NOMO-1 treated with DMSO at 0.1 percent for 48 hours (cell line): Measurements from ENCODE around the gene ACVRL1.

Experiments
- DNase-seq: peaks from one replicate; lab custom pipeline; 2025; ENCODE audit not compliant: unreplicated experiment; lab: John Stamatoyannopoulos, UW

Gene ACVRL1

DNA sequence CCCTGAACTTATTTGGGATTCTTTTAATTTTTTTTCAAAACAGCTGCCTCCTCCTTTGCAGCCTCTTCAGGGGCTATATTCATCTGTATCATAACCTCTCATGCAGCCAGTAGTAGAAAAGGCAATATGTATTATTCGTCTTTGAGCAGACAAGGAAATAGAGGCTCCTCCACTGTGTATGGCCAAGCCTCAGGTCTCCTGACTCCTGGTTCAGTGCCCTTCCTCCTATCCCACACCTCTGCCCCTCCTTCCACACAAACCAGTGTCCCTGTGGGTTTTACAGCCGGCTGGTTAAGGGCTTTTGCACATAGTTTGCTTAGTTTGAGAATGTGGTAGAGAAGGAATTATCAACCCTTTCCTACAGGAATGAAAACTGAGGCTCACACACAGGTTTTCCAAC, 8.8 kb upstream of the ACVRL1 start:
- DNase-seq, result no peak

DNA sequence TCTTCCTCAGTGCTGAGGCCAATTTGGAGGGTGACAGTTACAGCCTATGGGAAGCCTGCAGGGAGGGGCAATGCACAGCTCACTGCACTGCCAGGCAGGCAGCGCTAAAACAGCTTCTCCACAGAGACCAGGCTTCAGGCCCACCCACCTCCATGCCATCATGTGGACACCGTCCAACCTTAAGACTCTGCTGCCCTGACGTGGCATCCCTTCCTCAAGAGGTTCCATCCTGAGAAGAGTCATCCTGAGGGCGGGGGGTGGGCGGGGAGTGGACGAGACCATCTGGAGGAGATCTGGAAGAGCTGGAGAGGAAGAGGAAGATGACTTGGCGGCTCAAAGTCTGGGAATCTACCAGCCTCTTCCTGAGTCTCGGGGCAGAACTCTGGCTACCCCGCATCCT, 8.4 kb upstream of the ACVRL1 start:
- no peak for DNase-seq

DNA sequence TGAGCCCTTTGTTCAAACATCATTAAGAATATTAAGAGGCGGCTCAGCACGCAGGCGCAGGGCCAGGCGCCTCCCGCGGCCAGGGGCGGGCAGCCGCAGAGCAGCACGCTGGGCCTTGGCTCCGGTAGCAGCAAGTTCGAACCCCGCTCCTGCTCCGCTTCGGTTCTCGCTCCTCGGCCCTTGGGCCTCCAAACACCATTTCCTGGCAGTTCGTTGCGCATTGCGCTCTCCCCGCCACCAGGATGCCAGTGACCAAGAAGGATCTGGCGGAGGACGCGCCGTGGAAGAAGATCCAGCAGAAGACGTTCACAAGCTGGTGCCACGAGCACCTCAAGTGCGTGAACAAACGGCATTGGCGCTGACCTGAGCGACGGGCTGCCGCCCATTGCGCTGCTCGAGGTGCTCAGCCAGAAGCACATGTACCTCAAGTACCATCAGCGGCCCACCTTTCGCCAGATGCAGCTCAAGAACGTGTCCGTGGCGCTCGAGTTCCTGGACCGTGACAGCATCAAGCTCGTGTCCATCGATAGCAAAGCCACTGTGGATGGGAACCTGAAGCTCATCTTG, 6.9 kb upstream of the ACVRL1 start:
- DNase-seq, result no peak

DNA sequence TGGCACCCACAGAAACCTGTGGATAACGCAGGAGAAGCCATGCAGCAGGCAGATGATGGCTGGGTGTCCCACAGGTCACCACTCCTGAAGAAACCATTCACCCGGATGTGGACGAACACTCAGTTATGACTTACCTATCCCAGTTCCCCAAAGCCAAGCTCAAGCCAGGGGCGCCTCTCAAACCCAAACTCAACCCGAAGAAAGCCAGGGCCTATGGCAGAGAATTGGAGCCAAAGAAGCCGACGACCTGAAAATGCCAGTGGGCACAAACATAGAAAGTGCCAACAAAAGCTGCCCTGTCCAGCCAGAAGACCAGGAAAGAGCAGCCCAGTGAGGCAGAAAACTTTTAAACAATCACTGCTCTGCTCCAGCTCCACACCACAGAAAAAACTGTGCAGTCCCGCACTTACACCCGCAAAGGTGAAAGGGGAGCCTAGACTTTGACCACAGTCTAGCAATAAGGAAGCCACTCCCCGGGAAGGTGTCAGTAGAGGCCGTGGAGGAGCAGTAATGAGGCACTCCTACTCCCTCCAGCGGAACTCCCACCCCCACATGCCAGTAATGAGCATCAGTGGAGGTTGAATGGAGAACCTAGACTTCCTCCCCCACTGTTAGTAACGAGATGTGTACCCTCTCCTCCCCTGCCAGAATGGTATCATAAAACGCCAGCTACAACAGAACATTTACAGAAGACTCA, 6.0 kb upstream of the ACVRL1 start:
- no peak for DNase-seq

DNA sequence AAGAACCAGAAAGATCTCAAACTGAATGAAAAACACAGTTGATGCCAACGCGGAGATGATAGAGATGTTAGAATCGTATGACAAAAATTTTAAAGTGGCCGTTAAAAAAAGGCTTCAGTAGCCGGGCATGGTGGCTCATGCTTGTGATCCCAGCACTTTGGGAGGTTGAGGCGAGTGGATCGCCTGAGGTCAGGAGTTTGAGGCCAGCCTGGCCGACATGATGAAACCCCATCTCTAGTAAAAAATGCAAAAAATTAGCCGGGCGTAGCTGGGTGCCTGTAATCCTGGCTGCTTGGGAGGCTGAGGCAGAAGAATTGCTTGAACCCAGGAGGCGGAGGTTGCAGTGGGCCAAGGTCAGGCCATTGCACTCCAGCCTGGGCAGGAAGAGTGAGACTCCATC, 5.4 kb upstream of the ACVRL1 start:
- DNase-seq, result no peak

DNA sequence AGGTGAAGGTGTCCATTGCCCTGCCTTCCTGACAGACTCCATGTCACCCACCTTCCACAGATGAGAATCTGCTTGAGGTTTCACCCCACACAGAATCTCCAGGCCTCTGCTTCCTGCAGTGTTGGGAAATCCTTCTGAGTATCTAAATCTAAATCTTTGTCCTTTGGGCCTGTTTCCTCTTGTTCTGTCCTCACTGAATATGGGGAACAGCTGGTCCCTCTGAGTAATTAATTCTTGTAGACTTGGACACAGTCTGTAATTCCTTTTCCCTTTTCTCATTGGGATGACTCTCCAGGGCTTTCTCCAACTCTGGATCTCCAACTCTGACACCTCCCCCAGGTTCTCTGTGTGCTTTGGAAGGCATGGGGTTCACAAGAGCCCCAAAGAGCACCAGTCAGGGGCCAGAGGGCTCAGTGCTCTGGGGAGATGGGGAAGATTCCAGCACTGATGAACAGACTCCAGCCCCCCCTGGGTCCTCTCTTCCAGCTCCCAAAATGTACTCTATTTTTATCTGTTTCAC, 2.3 kb upstream of the ACVRL1 start:
- DNase-seq, result no peak

DNA sequence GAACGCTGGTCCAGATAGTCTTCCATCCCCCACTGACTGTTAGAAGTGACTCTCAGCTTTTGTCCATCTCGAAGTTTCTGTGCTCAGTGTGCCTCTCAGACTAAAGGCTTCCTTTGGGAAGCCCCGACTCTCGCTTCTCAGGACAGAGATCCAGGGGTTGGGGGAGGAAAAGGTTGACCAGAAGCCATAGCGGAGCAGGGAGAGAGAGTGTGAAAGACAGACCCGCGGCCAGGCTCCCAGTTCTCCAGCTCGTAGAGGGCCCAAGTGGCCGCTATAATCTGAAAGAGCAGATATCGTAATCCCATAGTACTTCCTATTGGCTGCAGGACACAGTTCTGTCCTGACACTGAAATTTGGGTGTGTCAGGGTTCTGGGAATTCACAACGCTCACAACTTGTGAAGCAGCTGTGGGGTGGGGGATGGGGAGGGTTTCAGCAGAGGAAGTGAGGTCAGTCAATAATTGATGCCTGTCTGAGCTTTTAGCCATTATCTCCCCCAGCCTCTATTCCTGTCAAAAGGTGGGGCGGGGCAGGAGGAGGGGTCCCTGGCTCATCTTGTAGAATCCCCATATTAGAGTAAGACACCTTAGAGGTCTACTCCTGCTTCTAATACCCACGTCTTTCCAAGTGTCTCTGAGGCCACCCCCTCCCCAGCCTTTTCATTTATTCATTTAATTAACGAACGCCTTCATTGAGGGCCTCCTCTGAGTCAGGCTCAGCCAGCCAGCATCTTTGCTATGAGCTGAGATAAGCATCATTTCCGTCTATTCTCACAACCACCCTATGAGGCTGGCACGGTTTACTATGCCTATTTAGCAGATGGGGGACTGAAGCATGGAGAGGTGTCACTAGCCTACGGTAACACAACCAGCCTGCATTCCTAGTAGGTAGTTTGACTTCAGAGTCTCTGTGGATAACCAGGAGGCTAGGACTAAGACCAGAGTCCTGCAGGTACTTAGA, 1.6 kb upstream of the ACVRL1 start:
- DNase-seq, result no peak

DNA sequence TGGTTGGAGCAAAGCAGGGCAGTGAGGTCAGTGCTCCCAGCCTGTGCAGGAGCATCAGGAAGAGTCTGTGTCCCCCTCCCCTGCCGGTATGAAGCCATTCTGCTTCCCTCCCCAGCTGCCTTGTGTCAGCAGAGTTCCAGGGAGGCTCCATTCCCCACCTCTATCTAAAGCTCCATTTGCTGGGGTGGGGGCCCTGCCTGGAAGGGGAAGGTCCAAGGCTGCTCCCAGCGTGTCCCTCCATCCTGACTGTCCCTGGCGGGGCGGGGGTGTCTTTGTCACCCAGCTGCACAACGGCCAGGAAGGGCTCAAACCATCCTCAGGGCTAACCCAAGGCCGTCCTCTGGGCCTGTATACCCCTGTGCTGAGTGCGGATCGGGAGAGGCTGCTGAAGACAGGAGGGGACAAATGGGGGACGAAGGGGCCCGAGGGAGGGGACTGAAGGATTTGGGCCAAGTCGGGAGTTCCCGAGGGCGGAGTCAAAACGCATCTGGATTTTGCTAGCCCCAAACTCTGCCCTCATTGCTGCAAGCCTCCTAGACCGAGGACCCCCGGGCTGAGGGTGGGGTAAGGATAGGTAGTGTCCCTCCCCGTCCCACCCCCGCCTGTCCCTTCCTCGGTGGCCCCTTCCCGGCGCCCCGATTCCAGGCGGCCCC, 748 bp upstream of the ACVRL1 start:
- DNase-seq, result no peak

DNA sequence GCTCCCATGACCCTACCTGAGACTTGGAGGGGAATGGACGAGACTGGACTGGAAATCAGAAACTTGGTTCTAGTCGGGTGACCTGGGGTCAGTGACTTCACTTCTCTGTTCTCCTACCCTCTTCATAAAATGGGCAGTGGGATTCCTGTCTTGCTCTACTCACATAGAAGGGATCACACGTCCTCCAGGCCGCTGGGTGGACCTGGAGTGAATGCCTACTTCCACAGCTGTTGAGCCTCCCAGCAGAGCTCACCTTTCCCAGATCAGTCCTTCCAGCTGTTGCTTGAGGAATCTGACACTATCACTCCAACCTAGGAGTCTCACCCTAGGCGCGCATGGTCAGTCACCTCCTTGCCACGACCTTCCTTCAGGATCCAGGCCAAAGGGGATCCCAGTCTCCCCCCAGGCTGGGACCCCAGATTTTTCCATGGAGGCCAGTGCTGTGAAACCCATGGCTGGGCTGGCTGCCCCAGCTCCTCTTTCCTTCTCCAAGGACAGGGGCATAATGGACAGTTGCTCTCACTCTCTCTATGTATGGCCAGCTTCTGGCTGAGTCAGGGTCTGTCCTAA, 637 bp downstream of the ACVRL1 start:
- DNase-seq, result no peak

DNA sequence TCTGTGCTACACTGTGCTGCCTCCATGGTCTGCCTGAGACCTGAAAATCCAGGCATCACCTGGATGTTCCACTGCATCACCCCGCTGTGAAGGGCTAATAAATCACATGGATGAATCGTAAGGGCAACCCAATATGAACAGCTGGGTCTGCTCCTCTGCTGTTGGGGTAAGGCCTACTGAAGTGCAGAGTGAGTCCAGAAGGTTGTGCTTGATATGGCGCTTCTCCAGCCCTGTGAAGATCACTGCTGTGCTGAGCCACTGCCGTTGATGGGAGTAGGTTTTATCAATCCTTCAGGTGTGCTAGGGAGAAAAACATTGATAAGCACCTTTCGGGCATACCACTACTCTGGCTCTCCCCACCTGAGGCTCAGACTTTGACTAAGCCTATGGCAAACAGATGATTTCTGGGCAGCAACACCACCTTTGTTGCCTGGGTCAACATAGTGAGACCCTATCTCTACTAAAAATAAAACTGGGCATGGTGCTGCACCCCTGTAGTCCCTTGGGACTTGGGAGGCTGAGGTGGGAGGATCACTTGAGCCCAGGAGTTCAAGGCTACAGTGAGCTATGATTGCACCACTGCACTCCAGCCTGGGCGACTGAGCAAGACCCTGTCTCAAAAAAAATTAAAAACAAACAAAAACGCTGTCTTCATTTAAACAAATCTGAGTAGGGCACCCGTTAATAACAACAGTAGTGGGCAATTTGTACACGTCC, 1.7 kb downstream of the ACVRL1 start:
- no peak for DNase-seq

DNA sequence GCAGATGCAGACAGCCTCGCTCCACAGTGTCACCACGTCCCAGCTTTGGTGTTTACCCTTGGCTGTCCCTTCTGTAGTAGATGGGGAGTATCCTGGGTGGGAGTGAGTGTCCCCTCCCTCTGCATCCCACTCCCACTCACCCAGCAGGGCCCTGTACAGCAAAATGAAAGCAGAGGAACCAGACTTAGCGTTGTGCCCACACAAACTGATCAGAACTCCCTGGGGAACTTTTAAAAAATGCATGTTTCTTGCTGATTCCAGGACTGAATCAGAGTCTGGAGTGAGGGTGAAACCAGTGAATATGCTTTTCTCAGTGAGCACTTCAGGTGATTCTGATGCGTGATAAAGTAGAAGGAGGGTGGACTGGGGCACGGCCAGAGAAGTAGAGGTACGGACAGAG, 2.9 kb downstream of the ACVRL1 start:
- DNase-seq, result no peak

DNA sequence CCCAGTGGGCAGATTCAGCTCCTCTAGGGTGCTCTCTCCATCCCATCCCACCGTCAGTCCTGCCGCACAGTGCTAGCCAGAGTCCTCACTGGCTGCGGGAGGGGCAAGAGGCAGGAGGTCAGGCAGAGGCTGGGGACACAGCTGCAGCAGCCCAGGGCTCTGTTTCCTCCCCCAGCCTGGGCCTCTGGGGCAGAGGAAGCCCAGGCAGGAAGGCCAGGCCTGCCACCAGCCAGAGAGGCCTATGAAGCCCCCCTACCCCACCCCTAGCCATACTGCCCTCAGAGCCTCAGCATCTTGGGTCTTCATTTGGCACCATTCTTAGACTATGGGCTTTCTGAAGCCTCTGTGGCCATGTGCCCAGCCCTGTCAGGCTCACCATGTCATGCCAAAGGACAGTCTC, 3.4 kb downstream of the ACVRL1 start:
- DNase-seq, result no peak

DNA sequence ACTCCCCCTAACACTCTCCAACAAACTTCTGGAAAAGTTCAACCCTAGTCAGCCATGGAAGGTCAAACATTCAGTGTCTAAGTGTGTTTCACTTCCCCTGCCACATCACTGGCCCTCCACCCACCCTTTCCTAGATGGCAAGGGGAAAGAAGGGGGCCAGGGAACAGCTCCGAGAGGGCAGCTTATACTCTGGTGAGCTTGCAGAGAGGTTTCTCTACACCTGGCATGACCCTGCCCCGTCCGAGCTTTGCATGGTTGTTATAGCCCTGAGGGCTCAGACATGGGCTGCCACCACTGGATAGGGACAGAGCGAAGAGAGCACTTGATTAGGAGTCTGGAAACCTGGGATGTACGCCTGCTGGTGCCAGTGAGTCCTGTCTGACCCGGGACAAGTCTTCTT, 4.0 kb downstream of the ACVRL1 start:
- DNase-seq, result no peak

DNA sequence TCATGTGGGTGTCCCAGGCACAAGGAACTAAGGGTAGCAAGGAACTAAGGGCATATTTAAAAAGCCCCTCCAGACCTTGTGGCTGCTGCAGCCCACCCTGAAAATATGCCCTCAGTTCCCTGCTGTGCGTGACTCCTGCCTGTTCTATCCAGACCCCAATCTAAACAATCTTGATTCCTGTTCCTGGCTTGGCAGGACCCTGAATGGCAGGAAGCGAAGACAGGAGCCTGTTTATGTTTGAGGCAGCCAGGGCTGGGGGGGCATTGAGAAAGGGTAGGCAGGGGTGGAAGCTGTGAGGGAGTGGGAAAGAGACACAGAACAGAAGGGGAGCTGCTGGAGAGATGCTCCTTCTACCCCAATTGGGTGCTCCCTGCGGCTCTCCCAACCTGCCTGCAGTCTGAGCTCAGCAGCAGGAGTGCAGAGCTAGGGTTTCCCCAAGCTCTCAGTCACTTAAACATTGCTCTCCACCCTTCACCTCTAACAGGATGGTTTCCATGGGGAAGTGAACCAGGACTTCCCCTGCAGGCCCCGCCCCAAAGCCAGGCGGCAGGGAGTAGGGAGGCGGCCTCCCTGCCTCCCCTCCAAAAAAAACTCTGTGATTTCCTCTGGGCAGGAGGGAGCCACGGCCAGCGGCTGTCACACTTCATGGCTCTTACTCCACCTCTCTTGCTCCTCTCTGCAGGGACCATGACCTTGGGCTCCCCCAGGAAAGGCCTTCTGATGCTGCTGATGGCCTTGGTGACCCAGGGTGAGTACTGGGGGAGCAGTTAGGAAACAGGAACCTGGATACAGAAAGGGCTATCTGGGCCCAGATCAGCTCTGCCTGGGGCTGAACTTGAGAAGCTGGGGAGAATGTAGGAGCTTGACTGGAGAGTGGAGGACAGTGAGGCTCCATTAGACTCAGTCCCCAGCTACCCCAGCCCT, 4.7 kb downstream of the ACVRL1 start:
- peak; percentile 25 for DNase-seq

DNA sequence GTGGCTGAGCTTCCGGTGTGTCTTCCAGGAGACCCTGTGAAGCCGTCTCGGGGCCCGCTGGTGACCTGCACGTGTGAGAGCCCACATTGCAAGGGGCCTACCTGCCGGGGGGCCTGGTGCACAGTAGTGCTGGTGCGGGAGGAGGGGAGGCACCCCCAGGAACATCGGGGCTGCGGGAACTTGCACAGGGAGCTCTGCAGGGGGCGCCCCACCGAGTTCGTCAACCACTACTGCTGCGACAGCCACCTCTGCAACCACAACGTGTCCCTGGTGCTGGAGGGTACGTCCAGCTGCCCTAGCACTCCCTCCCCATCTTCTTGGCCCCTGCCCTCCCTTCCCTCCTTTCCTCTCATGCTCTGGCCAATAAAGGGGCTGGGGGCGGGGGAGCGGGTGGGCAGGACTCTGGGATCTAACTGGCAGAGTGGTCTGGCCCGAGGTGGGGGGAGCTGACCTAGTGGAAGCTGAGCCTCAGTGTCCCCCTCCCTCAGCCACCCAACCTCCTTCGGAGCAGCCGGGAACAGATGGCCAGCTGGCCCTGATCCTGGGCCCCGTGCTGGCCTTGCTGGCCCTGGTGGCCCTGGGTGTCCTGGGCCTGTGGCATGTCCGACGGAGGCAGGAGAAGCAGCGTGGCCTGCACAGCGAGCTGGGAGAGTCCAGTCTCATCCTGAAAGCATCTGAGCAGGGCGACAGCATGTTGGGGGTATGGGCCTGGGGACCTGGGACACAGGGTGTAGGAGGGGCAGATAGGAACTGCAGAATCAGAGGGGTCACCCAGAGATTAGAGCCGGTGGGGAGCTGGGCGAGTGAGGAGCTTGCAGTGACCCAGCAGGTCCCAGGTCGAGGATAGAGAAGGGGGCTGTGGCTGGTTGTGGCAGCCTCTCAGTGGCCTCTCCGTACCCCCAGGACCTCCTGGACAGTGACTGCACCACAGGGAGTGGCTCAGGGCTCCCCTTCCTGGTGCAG, 6.0 kb downstream of the ACVRL1 start:
- DNase-seq, result no peak

DNA sequence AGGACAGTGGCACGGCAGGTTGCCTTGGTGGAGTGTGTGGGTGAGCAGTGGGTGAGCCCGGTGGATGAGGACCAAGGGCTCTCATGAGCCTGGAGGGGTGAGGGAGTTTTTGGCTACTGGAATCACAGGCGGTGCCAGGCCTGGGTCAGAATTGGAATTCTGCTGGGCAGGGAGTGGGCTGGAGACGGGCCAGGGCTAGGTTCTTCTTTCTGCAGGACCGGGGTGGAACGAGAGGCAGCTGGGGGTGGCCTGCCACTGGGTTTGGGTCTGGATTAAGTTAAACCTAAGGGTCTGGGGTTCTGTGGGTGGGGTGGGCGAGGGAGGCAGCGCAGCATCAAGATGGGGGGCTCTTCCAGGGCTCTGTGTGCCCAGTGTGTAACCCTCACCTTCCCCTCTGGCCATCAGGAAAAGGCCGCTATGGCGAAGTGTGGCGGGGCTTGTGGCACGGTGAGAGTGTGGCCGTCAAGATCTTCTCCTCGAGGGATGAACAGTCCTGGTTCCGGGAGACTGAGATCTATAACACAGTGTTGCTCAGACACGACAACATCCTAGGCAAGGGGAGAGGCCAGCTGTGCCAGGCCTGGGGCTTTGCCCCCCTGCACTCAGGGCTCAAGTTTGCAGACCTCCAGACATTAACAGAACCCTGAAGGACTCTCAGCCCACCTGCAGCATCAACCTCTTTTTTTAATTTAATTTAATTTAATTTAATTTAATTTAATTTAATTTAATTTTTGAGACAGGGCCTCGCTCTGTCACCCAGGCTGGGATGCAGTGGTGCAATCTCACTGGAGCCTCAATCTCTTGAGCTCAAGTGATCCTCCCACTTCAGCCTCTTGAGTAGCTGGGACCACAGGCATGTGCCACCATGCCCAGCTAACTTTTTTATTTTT, 7.0 kb downstream of the ACVRL1 start:
- DNase-seq, result no peak

DNA sequence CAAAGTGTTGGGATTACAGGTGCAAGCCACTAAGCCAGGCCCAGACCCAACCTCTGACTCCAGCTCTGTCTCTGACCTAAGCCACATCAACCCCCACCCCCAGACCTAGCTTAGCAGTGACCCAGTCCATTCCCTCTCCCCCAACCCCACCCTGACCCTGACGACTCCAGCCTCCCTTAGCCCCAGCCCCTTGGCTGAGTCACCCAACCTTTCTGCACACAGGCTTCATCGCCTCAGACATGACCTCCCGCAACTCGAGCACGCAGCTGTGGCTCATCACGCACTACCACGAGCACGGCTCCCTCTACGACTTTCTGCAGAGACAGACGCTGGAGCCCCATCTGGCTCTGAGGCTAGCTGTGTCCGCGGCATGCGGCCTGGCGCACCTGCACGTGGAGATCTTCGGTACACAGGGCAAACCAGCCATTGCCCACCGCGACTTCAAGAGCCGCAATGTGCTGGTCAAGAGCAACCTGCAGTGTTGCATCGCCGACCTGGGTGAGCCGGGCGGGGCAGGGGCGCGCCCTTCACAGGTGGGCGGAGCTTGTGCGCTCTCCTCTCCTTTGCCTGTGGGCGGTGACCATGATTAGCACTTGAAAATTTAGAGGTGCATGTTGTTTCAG, 7.8 kb downstream of the ACVRL1 start:
- DNase-seq, result no peak
